ENCODE data around the gene GALNT6. TPM values are rescaled to one million over a fixed set of nuclear protein-coding genes. Genes with fewer than 3 reads are reported as not detected.

Gene GALNT6
- total and polyA plus RNA-seq, 9 of the 15 experiments (the other 6 are each of a cell fraction or from before 2014, with no cell fraction given), result 1.5 to 8.6 (median 5.1) TPM

GRCh38 chr12:51395283-51396230 is 4.4 kb upstream of the GALNT6 start (continued):
- TF ChIP-seq PRDM10 (IDR thresholded peaks at IDR 0.05; ENCODE audit: partially characterized antibody), result peak; percentile 12
- TF ChIP-seq ZFP30 (CRISPR knock-in tag; IDR thresholded peaks at IDR 0.05; ENCODE audit: borderline replicate concordance), result no peak
- no peak for TF ChIP-seq YBX1 (IDR thresholded peaks at IDR 0.05)
- TF ChIP-seq ZNF780A (CRISPR knock-in tag; IDR thresholded peaks at IDR 0.05), result no peak
- TF ChIP-seq TEAD1 (CRISPR knock-in tag; IDR thresholded peaks at IDR 0.05), result 0 out of 4 replicates have a peak, but pooled peaks have one; percentile 38 to 50
- peak; percentile 87 for TF ChIP-seq HEY1 (CRISPR knock-in tag; IDR thresholded peaks at IDR 0.05; ENCODE audit: borderline replicate concordance)
- TF ChIP-seq SMARCA4 (IDR thresholded peaks at IDR 0.05), result peak; percentile 95
- no peak for TF ChIP-seq SAP30 (IDR thresholded peaks at IDR 0.05; ENCODE audit: borderline replicate concordance, insufficient read depth, low read depth, low read length, poor library complexity, severe bottlenecking)
- TF ChIP-seq LEF1 (IDR thresholded peaks at IDR 0.05), result peak; percentile 85
- 0 out of 4 replicates have a peak, but pooled peaks of 1 of the 2 experiments have one; percentile 29 for TF ChIP-seq MNT (conservative IDR thresholded peaks at IDR 0.05)
- no peak for TF ChIP-seq KAT8 (IDR thresholded peaks at IDR 0.05; ENCODE audit: low read depth)
- no peak for TF ChIP-seq ZBTB49 (CRISPR knock-in tag; IDR thresholded peaks at IDR 0.05; ENCODE audit: borderline replicate concordance)
- TF ChIP-seq HDAC2 (IDR thresholded peaks at IDR 0.05), result peak; percentile 80
- no peak for TF ChIP-seq FOS (IDR thresholded peaks at IDR 0.05; ENCODE audit: extremely low read depth, insufficient read length)
- TF ChIP-seq GTF2A2 (tag; IDR thresholded peaks at IDR 0.05), result no peak
- TF ChIP-seq MECOM (CRISPR knock-in tag; IDR thresholded peaks at IDR 0.05), result no peak
- TF ChIP-seq CHAMP1 (IDR thresholded peaks at IDR 0.05), result peak; percentile 20; the same call in 1 of the 2 replicates
